Measurements from ENCODE around the gene CCDC85C. TPM values are rescaled to one million over a fixed set of nuclear protein-coding genes. Genes with fewer than 3 reads are reported as not detected.

The CCDC85C gene
- total and polyA plus RNA-seq, 2 of the 4 experiments (the other 2 are of a cell fraction): 16.0 to 19.0 TPM

- no peak overlapping the region for H2BK120ac ChIP-seq (ENCODE audit: low read depth, low read length)
- H2AFZ ChIP-seq (replicated peaks; ENCODE audit: low read length, poor library complexity): no peak overlapping the region
- H4K8ac ChIP-seq (ENCODE audit: low read depth in 2 of 2, low read length in 2 of 2): no peak overlapping the region
- POLR2A ChIA-PET (ENCODE audit: unreplicated experiment): no interaction called here
- no peak overlapping the region for H2BK5ac ChIP-seq (ENCODE audit: low read depth, low read length, poor library complexity, severe bottlenecking)
- no peak overlapping the region for H3K23ac ChIP-seq (ENCODE audit: low read depth, low read length)
- H4K20me1 ChIP-seq (ENCODE audit: insufficient read depth, low read length): peaks cover 38% of the 10 kb centered on the region
- no peak overlapping the region for H2BK15ac ChIP-seq (ENCODE audit: low read depth, low read length)
- no peaks in the 10 kb centered on the region for H3K9me3 ChIP-seq (ENCODE audit: control insufficient read depth, insufficient read depth, low read length)
- H3K18ac ChIP-seq (ENCODE audit: low read depth, low read length): no peak overlapping the region
- WGBS, 2 experiments (ENCODE audit: extremely low coverage in 2 of 2, insufficient read length in 1 of 2): 93% methylated on average over 3 of the region's 7 CpGs; no CpG with 5 or more reads in 1 of the 2 experiments
- no peak overlapping the region for H3K4ac ChIP-seq (ENCODE audit: low read depth, low read length)
- DNase-seq (no peak), ATAC-seq (ENCODE audit: low read depth) (no peak)
- H2AK5ac ChIP-seq (ENCODE audit: low read depth, low read length): peak overlapping the region; percentile 52; the same call in 1 of the 2 replicates
- no peak overlapping the region for H4K91ac ChIP-seq (ENCODE audit: insufficient read depth, low read depth, low read length)
- peaks cover 14% of the 10 kb centered on the region for H3K4me1 ChIP-seq (ENCODE audit: control insufficient read depth, insufficient read depth, low read length)
- H3K27ac ChIP-seq (ENCODE audit: insufficient read depth, low read length): no peak overlapping the region
- in situ Hi-C loops (cut with MboI; ENCODE audit: low sequenced_read_pairs) (no loop called here), intact Hi-C loops (cut with micrococcal nuclease) (no loop called here), dilution Hi-C loops (cut with HindIII; ENCODE audit: low sequenced_read_pairs, unreplicated experiment) (no loop called here)
- no TSS peak for BruUV-seq (replicated peaks)
- no peak overlapping the region for H3K4me2 ChIP-seq (ENCODE audit: low read depth, low read length)
- no peak overlapping the region for H2BK20ac ChIP-seq (ENCODE audit: low read depth, low read length)
- peak overlapping the region; percentile 42; the same call in 1 of the 2 replicates for H3K14ac ChIP-seq (replicated peaks; ENCODE audit: low read depth, low read length)
- peaks cover 34% of the 10 kb centered on the region for H3K9me1 ChIP-seq (ENCODE audit: insufficient read depth, low read length)
- H4K5ac ChIP-seq (ENCODE audit: low read depth, low read length): no peak overlapping the region
- no peaks in the 10 kb centered on the region for H3K36me3 ChIP-seq (ENCODE audit: control insufficient read depth, insufficient read depth, low read length)
- H3K9ac ChIP-seq (ENCODE audit: low read depth, low read length): no peak overlapping the region
- CTCF ChIA-PET: interaction anchor here (0.6 kb wide), 1 partner anchor 300 kb away, joined by 7 read pairs; no protein-coding TSS in a partner anchor
- no peaks in the 10 kb centered on the region for H3K27me3 ChIP-seq (ENCODE audit: control insufficient read depth, insufficient read depth, low read length)
- peak overlapping the region; percentile 80 for H2AK9ac ChIP-seq (replicated peaks; ENCODE audit: low read depth, low read length, poor library complexity)
- TF ChIP-seq FOS (IDR thresholded peaks at IDR 0.05; ENCODE audit: low read depth, low read length) (no peak), CEBPB (IDR thresholded peaks at IDR 0.05; ENCODE audit: low read depth, low read length) (no peak), MXI1 (IDR thresholded peaks at IDR 0.05; ENCODE audit: borderline replicate concordance, low read depth, low read length) (no peak), POLR2A (IDR thresholded peaks at IDR 0.05; ENCODE audit: low read depth, low read length) (no peak), ELK1 (IDR thresholded peaks at IDR 0.05; ENCODE audit: borderline replicate concordance, low read depth, low read length) (no peak), USF2 (IDR thresholded peaks at IDR 0.05; ENCODE audit: low read depth, low read length) (no peak), CHD1 (IDR thresholded peaks at IDR 0.05; ENCODE audit: low read depth, low read length) (no peak), SMC3 (IDR thresholded peaks at IDR 0.05; ENCODE audit: low read depth, low read length) (no peak), MAZ (IDR thresholded peaks at IDR 0.05; ENCODE audit: borderline replicate concordance, low read depth, low read length) (no peak), RFX5 (IDR thresholded peaks at IDR 0.05; ENCODE audit: low read depth, low read length) (no peak), BHLHE40 (IDR thresholded peaks at IDR 0.05; ENCODE audit: low read depth, low read length) (no peak), MAFK (IDR thresholded peaks at IDR 0.05; ENCODE audit: low read depth, low read length) (no peak), RAD21 (IDR thresholded peaks at IDR 0.05; ENCODE audit: low read length) (no peak), RCOR1 (IDR thresholded peaks at IDR 0.05; ENCODE audit: insufficient replicate concordance, low read length) (no peak), NFE2L2 (IDR thresholded peaks at IDR 0.05; ENCODE audit: low read depth, low read length) (no peak), CTCF (conservative IDR thresholded peaks at IDR 0.05; ENCODE audit: low read depth, low read length) (no peak)
- H3K56ac ChIP-seq (ENCODE audit: extremely low read depth, insufficient read depth, low read length): no peak overlapping the region
- H3K79me1 ChIP-seq (ENCODE audit: low read depth in 1 of 2, low read length in 2 of 2): peaks cover 22 to 94% of the 10 kb centered on the region in 2 experiments
- no peak overlapping the region for H3K4me3 ChIP-seq (ENCODE audit: insufficient read depth, low read depth, low read length)
These were observed 8.5 kb downstream of the CCDC85C start for GRCh38 chr14:99595524-99595923.
